Astrocyte (in vitro differentiated cells and primary cell): ENCODE data around the gene ADAMTS12. TPM values are rescaled to one million over a fixed set of nuclear protein-coding genes. Genes with fewer than 3 reads are reported as not detected.

Experiments used
- DNase-seq: peaks from one replicate; pipeline ENCODE4 v3.0.0-alpha.2; 2010; ENCODE audit warnings: low read depth
- FAIRE-seq: peaks from 2 replicates; lab custom pipeline; 2011; peaks lifted over from hg19 to GRCh38; lab: Jason Lieb, UNC
- H2AFZ ChIP-seq: 2 replicates; pipeline ENCODE4 v1.6.0; 2012; ENCODE audit warnings: low read depth, low read length, inconsistent platforms
- H3K27ac ChIP-seq: 2 replicates; pipeline ENCODE4 v1.5.1; 2011; ENCODE audit warnings: low read depth, low read length, inconsistent platforms
- H3K27me3 ChIP-seq: 2 replicates; pipeline ENCODE4 v1.6.0; 2011; ENCODE audit warnings: low read length, inconsistent platforms; ENCODE audit not compliant: insufficient read depth
- H3K36me3 ChIP-seq: 2 replicates; pipeline ENCODE4 v1.5.1; 2011; ENCODE audit warnings: low read length, inconsistent platforms; ENCODE audit not compliant: insufficient read depth
- H3K4me1 ChIP-seq: 2 replicates; pipeline ENCODE4 v1.5.1; 2011; ENCODE audit warnings: low read length, inconsistent platforms; ENCODE audit not compliant: insufficient read depth
- H3K4me2 ChIP-seq: 2 replicates; pipeline ENCODE4 v1.6.0; 2012; ENCODE audit warnings: low read length, inconsistent platforms
- H3K4me3 ChIP-seq: 2 replicates; pipeline ENCODE4 v1.5.1; 2011; ENCODE audit warnings: low read depth, mild to moderate bottlenecking, low read length, inconsistent platforms; ENCODE audit not compliant: insufficient read depth
- H3K79me2 ChIP-seq: 2 replicates; pipeline ENCODE4 v1.6.0; 2012; ENCODE audit warnings: mild to moderate bottlenecking, low read length, inconsistent platforms; ENCODE audit not compliant: insufficient read depth
- H3K9ac ChIP-seq: 2 replicates; pipeline ENCODE4 v1.6.0; 2012; ENCODE audit warnings: mild to moderate bottlenecking, low read length, inconsistent platforms
- H3K9me3 ChIP-seq: 2 replicates; pipeline ENCODE4 v1.5.1; 2012; ENCODE audit warnings: low read depth, mild to moderate bottlenecking, low read length, inconsistent platforms; ENCODE audit not compliant: insufficient read depth
- H4K20me1 ChIP-seq: 2 replicates; pipeline ENCODE4 v1.6.0; 2012; ENCODE audit warnings: low read length, inconsistent platforms; ENCODE audit not compliant: insufficient read depth
- H3K27ac Mint-ChIP-seq: one replicate; pipeline ENCODE4 v1.8.0; 2021; ENCODE audit warnings: mild to moderate bottlenecking, mixed read lengths; ENCODE audit not compliant: unreplicated experiment
- H3K27me3 Mint-ChIP-seq: one replicate; pipeline ENCODE4 v1.8.0; 2021; ENCODE audit warnings: low read depth, mixed read lengths; ENCODE audit not compliant: unreplicated experiment
- H3K36me3 Mint-ChIP-seq: one replicate; pipeline ENCODE4 v1.8.0; 2021; ENCODE audit warnings: low read depth, mixed read lengths; ENCODE audit not compliant: unreplicated experiment
- H3K4me1 Mint-ChIP-seq: one replicate; pipeline ENCODE4 v1.8.0; 2021; ENCODE audit warnings: low read depth, mixed read lengths; ENCODE audit not compliant: unreplicated experiment
- H3K4me3 Mint-ChIP-seq: one replicate; pipeline ENCODE4 v1.8.0; 2021; ENCODE audit warnings: mild to moderate bottlenecking, moderate library complexity, mixed read lengths; ENCODE audit not compliant: unreplicated experiment
- H3K9me3 Mint-ChIP-seq: one replicate; pipeline ENCODE4 v1.8.0; 2021; ENCODE audit warnings: mild to moderate bottlenecking, mixed read lengths; ENCODE audit not compliant: unreplicated experiment
- EZH2 ChIP-seq: IDR thresholded peaks from 2 replicates; pipeline ENCODE4 v1.6.1; 2012; ENCODE audit warnings: mild to moderate bottlenecking, low read length, inconsistent platforms; ENCODE audit not compliant: insufficient read depth
- total RNA-seq: library from RNA; stranded (reverse); gene quantifications from 2 replicates; pipeline ENCODE4 v1.2.1, GENCODE V29; 2021
- TF ChIP-seq, protein P1 (sequence below): IDR thresholded peaks from 2 replicates; pipeline ENCODE4 v1.5.1; 2011; ENCODE audit warnings: low read depth, mild to moderate bottlenecking, inconsistent platforms, low read length, moderate library complexity; ENCODE audit not compliant: insufficient read depth

Gene ADAMTS12
- total RNA-seq, 1 donor from 2014 or later = 156 TPM

GRCh38 chr5:33852837-33853236, 39.0 kb downstream of the ADAMTS12 start:
- Histone ChIP-seq H4K20me1 (no peaks in the 10 kb centered on the region), H3K9ac (peak overlapping the region; percentile 44), H3K4me1 (peaks cover 60% of the 10 kb centered on the region), H3K36me3 (no peaks in the 10 kb centered on the region), H2AFZ (no peak overlapping the region), H3K9me3 (no peaks in the 10 kb centered on the region), H3K4me2 (peak overlapping the region; percentile 66), H3K79me2 (peaks cover 77% of the 10 kb centered on the region), H3K27me3 (no peaks in the 10 kb centered on the region), H3K4me3 (no peak overlapping the region), H3K27ac (peak overlapping the region; percentile 9)
- TF ChIP-seq, protein P1, sequence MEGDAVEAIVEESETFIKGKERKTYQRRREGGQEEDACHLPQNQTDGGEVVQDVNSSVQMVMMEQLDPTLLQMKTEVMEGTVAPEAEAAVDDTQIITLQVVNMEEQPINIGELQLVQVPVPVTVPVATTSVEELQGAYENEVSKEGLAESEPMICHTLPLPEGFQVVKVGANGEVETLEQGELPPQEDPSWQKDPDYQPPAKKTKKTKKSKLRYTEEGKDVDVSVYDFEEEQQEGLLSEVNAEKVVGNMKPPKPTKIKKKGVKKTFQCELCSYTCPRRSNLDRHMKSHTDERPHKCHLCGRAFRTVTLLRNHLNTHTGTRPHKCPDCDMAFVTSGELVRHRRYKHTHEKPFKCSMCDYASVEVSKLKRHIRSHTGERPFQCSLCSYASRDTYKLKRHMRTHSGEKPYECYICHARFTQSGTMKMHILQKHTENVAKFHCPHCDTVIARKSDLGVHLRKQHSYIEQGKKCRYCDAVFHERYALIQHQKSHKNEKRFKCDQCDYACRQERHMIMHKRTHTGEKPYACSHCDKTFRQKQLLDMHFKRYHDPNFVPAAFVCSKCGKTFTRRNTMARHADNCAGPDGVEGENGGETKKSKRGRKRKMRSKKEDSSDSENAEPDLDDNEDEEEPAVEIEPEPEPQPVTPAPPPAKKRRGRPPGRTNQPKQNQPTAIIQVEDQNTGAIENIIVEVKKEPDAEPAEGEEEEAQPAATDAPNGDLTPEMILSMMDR = no peak
- no peak for TF ChIP-seq EZH2
- FAIRE-seq = no peak
- Mint-ChIP-seq H3K4me3 (peak overlapping the region; percentile 55), H3K9me3 (no peaks in the 10 kb centered on the region), H3K27ac (peak overlapping the region; percentile 49), H3K4me1 (peaks cover 74% of the 10 kb centered on the region), H3K36me3 (peaks cover 3% of the 10 kb centered on the region), H3K27me3 (no peaks in the 10 kb centered on the region)
- no peak for DNase-seq

DNA sequence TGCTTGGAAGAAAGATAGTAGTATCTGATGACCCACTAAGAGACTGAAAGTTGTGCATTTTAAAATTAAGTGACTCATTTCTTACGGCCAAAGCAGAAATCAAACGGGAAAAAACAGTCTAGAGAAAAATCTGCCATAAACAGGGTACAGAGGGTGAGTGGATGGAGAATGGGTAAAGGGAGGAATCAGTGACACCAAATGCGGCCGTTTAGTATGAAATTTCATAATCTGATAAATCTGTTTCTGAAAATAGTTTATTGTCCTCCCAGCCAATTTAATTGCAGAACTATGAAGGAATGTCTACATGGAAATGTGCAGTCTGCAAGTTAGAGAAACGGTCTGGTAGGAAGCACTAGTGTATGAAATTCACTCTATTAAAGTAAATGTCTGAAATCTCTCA, 39.5 kb downstream of the ADAMTS12 start:
- DNase-seq (peak; percentile 53), FAIRE-seq (peak; percentile 29)
- Mint-ChIP-seq H3K36me3 (peaks cover 3% of the 10 kb centered on the region), H3K9me3 (no peaks in the 10 kb centered on the region), H3K27ac (peak overlapping the region; percentile 49), H3K27me3 (no peaks in the 10 kb centered on the region), H3K4me3 (peak overlapping the region; percentile 55), H3K4me1 (peaks cover 69% of the 10 kb centered on the region)
- H3K4me3 ChIP-seq = no peak overlapping the region
- peaks cover 60% of the 10 kb centered on the region for H3K4me1 ChIP-seq
- H3K4me2 ChIP-seq = peak overlapping the region; percentile 66
- TF ChIP-seq, protein P1 = no peak
- TF ChIP-seq EZH2 = no peak
- no peaks in the 10 kb centered on the region for H3K27me3 ChIP-seq
- peak overlapping the region; percentile 44 for H3K9ac ChIP-seq
- H3K9me3 ChIP-seq = no peaks in the 10 kb centered on the region
- no peak overlapping the region for H2AFZ ChIP-seq
- peak overlapping the region; percentile 9 for H3K27ac ChIP-seq
- H4K20me1 ChIP-seq = no peaks in the 10 kb centered on the region
- no peaks in the 10 kb centered on the region for H3K36me3 ChIP-seq
- H3K79me2 ChIP-seq = peaks cover 77% of the 10 kb centered on the region

GRCh38 chr5:33850100-33850594, 41.6 kb downstream of the ADAMTS12 start:
- H3K27ac Mint-ChIP-seq = peak overlapping the region; percentile 99
- TF ChIP-seq, protein P1 = no peak
- no peak for TF ChIP-seq EZH2
- H3K4me1 Mint-ChIP-seq = peaks cover 65% of the 10 kb centered on the region
- peak overlapping the region; percentile 60 for H3K4me2 ChIP-seq
- no peaks in the 10 kb centered on the region for H3K36me3 ChIP-seq
- peak; percentile 81 for DNase-seq
- H3K36me3 Mint-ChIP-seq = peaks cover 2% of the 10 kb centered on the region
- H3K27me3 Mint-ChIP-seq = no peaks in the 10 kb centered on the region
- peak overlapping the region; percentile 1 for H2AFZ ChIP-seq
- peaks cover 54% of the 10 kb centered on the region for H3K4me1 ChIP-seq
- peak; percentile 80 for FAIRE-seq
- peak overlapping the region; percentile 59 for H3K27ac ChIP-seq
- no peaks in the 10 kb centered on the region for H3K27me3 ChIP-seq
- no peaks in the 10 kb centered on the region for H4K20me1 ChIP-seq
- H3K9me3 Mint-ChIP-seq = no peaks in the 10 kb centered on the region
- H3K4me3 ChIP-seq = peak overlapping the region; percentile 2
- H3K79me2 ChIP-seq = peaks cover 80% of the 10 kb centered on the region
- peak overlapping the region; percentile 57 for H3K9ac ChIP-seq
- H3K4me3 Mint-ChIP-seq = peak overlapping the region; percentile 56
- H3K9me3 ChIP-seq = no peaks in the 10 kb centered on the region
